HFF-Myc (cell line): ENCODE data around the gene ALKBH4.
"Not testable (repeated sequence)": the region's sequence is repeated elsewhere in the genome, so short reads cannot be mapped to it uniquely, and the experiment has no call there.

Experiments used
- DNase-seq: peaks from one replicate; pipeline ENCODE4 v3.0.0-alpha.2; 2011; ENCODE audit warnings: low read depth; ENCODE audit errors: extremely low read depth
- H3K4me3 ChIP-seq: replicated peaks from 2 replicates; pipeline ENCODE4 v1.5.1; 2011; ENCODE audit warnings: low read depth, mild to moderate bottlenecking, control low read depth, low read length
- TF ChIP-seq, protein P1 (sequence below): IDR thresholded peaks from 2 replicates; pipeline ENCODE4 v1.5.1; 2012; ENCODE audit warnings: mild to moderate bottlenecking, low read depth, low read length, control low read depth; ENCODE audit errors: missing control alignments

ALKBH4 gene

DNA sequence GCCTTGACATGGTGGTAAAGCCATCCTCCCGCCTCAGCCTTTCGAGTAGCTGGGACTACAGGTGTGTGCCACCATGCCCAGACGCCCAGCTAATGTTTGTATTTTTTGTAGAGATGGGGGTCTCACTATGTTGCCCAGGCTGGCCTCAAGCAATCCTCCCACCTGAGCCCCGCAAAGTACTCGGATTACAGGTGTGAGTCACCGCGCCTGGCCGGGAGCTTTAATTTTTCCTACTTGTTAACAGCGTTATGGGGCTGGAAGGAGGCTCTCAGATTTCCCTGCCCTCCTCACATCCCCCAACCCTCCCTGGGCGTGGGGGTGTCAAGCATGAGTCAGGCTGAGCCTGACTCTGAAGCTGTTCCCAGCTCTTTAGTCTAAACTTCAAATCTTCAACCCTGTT, 8.3 kb downstream of the ALKBH4 start:
- no peak overlapping the region for H3K4me3 ChIP-seq
- peak; percentile 44 for DNase-seq
- TF ChIP-seq, protein P1, sequence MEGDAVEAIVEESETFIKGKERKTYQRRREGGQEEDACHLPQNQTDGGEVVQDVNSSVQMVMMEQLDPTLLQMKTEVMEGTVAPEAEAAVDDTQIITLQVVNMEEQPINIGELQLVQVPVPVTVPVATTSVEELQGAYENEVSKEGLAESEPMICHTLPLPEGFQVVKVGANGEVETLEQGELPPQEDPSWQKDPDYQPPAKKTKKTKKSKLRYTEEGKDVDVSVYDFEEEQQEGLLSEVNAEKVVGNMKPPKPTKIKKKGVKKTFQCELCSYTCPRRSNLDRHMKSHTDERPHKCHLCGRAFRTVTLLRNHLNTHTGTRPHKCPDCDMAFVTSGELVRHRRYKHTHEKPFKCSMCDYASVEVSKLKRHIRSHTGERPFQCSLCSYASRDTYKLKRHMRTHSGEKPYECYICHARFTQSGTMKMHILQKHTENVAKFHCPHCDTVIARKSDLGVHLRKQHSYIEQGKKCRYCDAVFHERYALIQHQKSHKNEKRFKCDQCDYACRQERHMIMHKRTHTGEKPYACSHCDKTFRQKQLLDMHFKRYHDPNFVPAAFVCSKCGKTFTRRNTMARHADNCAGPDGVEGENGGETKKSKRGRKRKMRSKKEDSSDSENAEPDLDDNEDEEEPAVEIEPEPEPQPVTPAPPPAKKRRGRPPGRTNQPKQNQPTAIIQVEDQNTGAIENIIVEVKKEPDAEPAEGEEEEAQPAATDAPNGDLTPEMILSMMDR = no peak

DNA sequence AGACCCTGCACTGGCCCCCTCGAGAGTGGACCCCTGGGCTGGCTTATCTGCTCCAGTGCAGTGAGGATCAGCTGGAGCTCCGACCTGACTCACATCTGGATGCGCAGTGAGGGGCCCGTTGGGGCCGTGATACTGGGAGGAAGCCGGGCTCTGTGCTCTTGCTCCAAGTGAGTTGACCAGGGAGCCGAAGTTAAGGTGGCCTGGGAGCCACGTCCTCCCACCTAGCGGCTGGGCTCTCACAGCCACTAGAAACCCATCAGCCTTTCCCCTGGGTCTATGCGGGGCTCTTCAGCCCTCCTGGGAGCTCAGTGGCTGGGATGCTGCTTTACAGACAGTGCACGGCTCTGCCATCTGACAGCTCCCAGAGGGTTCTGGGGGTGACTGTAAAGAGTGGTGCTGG, 9.1 kb downstream of the ALKBH4 start:
- TF ChIP-seq, protein P1 = no peak
- no peak for DNase-seq
- H3K4me3 ChIP-seq = no peak overlapping the region

DNA sequence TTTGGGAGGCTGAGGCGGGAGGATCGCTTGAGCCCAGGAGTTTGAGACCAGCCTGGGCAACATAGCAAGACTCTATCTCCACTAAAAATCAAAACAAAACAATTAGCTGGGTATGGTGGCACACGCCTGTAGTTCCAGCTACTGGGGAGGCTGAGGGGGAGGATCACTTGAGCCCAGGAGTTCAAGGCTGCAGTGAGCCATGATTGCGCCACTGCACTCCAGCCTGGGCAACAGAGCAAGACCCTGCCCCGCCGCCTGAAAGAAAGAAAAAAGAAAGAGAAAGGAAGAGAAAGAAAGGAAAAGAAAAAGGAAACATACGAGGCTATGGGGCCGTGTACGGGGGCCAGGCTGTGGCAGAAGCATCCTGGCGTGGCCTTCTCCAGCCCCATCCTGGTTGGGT, 9.7 kb downstream of the ALKBH4 start:
- H3K4me3 ChIP-seq, DNase-seq: not testable (repeated sequence)

DNA sequence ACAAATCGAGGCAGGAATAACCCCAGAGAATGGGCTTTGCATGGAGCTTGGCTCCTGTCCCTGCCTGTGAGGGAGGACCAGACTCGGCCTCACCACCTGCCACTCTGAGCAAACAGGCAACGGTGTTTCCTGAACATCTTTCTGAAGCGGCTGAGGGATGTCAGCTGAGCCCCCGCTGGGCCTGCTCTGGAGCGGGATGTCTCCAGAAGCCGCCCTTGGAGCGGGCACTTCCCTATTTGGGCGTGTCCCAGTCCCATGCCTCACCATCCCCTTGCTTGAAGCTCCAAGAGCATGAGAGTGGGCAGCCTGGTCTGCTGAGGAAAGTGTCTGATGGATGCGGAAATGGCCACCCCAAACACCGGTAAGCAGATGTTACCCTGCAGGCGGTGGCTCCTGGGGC, 10.2 kb downstream of the ALKBH4 start:
- TF ChIP-seq, protein P1 = no peak
- no peak for DNase-seq

DNA sequence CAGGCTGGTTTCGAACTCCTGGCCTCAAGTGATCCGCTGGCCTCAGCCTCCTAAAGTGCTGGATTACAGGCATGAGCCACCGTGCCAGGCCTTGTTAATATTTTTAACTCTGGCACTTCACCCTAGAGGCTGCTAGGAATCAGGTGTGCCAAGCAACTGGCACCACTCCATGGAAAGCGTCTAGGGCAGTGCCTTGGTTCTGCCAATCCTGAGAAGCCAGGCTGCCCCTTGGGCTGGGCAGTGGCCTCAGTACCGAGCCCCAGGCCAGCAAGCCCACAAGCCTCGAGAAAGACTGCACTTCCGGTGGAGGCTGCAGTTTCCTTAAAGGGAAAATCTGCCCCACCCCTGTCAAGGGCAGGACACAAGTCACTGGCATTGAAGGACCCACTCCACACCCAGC, 11.3 kb downstream of the ALKBH4 start:
- no peak overlapping the region for H3K4me3 ChIP-seq
- TF ChIP-seq, protein P1 = no peak
- DNase-seq = no peak

More for the DNA sequence above, 10.2 kb downstream of the ALKBH4 start:
- no peak overlapping the region for H3K4me3 ChIP-seq

DNA sequence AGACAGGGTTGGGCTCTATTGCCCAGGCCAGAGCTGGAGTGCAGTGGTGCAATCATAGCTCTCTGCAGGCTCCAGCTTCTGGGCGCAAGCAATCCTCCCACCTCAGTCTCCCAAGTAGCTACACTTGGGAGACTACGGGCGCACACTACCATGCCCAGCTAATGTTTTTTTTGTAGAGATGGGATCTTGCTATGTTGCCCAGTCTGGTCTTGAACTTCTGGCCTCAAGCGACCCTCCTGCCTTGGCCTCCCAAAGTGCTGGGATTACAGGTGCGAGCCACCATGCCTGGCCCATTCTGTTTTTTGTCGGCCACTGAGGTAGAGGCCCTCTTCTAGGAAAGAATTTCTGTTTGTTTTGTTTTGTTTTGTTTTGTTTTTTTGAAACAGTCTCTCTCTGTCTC, 12.2 kb downstream of the ALKBH4 start:
- TF ChIP-seq, protein P1 = no peak
- no peak overlapping the region for H3K4me3 ChIP-seq
- DNase-seq = no peak

DNA sequence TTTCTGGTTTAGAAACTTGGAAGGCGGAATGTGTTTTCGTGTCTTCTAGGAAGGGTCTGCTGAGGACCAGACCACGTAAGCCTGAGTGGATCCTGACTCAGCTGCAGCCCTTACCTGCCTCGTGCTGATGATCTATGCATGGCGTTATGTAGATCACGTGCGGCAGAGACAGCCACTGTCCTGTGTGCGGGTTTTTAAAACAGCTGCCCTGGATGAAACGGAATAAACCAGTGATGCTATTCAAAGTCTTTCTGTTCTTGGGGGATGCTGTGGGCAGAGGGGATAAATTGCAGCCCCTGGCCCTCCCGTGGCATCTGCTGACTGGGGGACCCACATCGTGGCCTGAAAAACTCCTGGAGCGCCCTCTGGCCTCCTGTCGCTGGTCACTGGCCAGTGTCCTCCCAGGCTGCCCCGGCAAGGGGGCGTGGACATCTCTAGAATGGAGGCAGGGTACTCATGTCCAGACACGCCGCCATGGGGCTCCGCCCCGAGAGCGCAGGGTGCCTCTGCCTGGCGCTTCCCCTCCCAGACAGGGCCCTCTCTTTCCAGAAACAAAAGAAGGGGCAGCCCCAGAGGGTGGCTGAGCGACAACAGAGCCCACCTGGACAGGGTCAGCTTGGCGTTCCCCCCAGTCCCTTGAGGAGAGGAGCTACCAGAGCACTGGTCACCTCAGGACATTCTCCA, 13.2 kb downstream of the ALKBH4 start:
- no peak overlapping the region for H3K4me3 ChIP-seq
- no peak for DNase-seq
- TF ChIP-seq, protein P1 = no peak
